Measurements from ENCODE around the gene STXBP6.

DNA sequence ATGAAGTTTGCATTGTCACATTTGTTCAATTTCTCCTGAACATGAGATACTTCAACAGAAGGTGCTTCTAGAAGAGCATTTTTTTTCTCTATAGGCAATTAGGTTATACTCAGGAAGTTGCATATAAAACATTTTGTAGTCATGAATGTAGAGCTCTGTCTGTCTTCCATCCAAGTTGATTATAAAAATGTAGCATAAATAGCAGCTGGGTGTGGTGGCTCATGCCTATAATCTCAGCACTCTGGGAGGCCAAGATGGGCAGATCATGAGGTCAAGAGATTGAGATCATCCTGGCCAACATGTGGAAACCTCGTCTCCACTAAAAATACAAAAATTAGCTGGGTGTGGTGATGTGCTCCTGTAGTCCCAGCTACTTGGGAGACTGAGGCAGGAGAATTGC is 39.5 kb upstream of the STXBP6 start:
- TF ChIP-seq, protein P1, sequence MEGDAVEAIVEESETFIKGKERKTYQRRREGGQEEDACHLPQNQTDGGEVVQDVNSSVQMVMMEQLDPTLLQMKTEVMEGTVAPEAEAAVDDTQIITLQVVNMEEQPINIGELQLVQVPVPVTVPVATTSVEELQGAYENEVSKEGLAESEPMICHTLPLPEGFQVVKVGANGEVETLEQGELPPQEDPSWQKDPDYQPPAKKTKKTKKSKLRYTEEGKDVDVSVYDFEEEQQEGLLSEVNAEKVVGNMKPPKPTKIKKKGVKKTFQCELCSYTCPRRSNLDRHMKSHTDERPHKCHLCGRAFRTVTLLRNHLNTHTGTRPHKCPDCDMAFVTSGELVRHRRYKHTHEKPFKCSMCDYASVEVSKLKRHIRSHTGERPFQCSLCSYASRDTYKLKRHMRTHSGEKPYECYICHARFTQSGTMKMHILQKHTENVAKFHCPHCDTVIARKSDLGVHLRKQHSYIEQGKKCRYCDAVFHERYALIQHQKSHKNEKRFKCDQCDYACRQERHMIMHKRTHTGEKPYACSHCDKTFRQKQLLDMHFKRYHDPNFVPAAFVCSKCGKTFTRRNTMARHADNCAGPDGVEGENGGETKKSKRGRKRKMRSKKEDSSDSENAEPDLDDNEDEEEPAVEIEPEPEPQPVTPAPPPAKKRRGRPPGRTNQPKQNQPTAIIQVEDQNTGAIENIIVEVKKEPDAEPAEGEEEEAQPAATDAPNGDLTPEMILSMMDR (IDR thresholded peaks at IDR 0.05; ENCODE audit: low read depth, low read length), result no peak
- no peak for TF ChIP-seq EZH2phosphoT487 (IDR thresholded peaks at IDR 0.05; ENCODE audit: low read depth)
